H1 (cell line): Measurements from ENCODE around the gene INTS15.

Experiments used
- BCL11A ChIP-seq, 2 experiments: IDR thresholded peaks; one replicate each; pipeline ENCODE4 v1.6.1; 2011; ENCODE audit warnings: low read depth in 2 of 2, low read length in 2 of 2, mild to moderate bottlenecking in 2 of 2
- CTBP2 ChIP-seq: IDR thresholded peaks from 2 replicates; pipeline ENCODE4 v1.7.0; 2011; ENCODE audit warnings: borderline replicate concordance, mild to moderate bottlenecking, moderate library complexity, mixed read lengths, low read length; ENCODE audit not compliant: insufficient read depth, insufficient read length
- MAFK ChIP-seq: IDR thresholded peaks from 2 replicates; pipeline ENCODE4 v1.6.1; 2012; ENCODE audit warnings: low read depth, mild to moderate bottlenecking, improper control_type of control experiment, low read length
- NANOG ChIP-seq: IDR thresholded peaks from 2 replicates; pipeline ENCODE4 v1.6.1; 2011; ENCODE audit warnings: low read length, low read depth, mild to moderate bottlenecking, inconsistent platforms; ENCODE audit not compliant: insufficient read depth, poor library complexity, severe bottlenecking
- POLR2A ChIP-seq, 2 experiments: IDR thresholded peaks; 1 replicate in 1 of 2; 2 replicates in 1 of 2; pipeline ENCODE4 v1.6.1; 2011; ENCODE audit warnings: low read depth in 2 of 2, low read length in 2 of 2, mild to moderate bottlenecking in 2 of 2; ENCODE audit errors: control extremely low read depth in 1 of 2
- TAF1 ChIP-seq: IDR thresholded peaks from 2 replicates; pipeline ENCODE4 v1.6.1; 2011; ENCODE audit warnings: mild to moderate bottlenecking, low read depth, low read length
- TF ChIP-seq, protein P1 (sequence below), 3 experiments: IDR thresholded peaks; 1 replicate in 2 of 3; 2 replicates in 1 of 3; pipeline versions ENCODE4 v1.5.1 to v1.6.1; 2011; ENCODE audit warnings: low read length in 3 of 3, mild to moderate bottlenecking in 3 of 3, inconsistent platforms in 2 of 3, low read depth in 1 of 3, moderate library complexity in 1 of 3; ENCODE audit not compliant: insufficient read depth in 1 of 3; ENCODE audit errors: control extremely low read depth in 1 of 3

DNA sequence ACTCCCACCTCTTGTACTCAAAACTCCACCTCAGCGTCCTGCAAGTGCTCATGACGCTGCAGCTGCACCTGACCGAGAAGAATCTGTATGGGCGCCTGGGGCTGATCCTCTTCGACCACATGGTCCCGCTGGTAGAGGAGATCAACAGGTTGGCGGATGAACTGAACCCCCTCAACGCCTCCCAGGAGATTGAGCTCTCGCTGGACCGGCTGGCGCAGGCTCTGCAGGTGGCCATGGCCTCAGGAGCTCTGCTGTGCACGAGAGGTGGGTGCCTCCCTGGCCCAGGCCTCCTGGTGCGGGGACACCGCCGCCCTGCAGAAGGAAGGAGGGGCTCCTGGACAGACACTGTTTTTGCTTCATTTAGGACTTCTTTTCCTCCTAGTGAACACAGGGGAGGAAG, 10.3 kb downstream of the INTS15 start:
- TF ChIP-seq BCL11A (IDR thresholded peaks at IDR 0.05; ENCODE audit: low read depth in 2 of 2, low read length in 2 of 2) (no peak), TAF1 (no peak), POLR2A (IDR thresholded peaks at IDR 0.05; ENCODE audit: control extremely low read depth in 1 of 2, low read depth in 2 of 2, low read length in 2 of 2) (no peak), NANOG (no peak), MAFK (no peak), CTBP2 (no peak)
- TF ChIP-seq, protein P1, sequence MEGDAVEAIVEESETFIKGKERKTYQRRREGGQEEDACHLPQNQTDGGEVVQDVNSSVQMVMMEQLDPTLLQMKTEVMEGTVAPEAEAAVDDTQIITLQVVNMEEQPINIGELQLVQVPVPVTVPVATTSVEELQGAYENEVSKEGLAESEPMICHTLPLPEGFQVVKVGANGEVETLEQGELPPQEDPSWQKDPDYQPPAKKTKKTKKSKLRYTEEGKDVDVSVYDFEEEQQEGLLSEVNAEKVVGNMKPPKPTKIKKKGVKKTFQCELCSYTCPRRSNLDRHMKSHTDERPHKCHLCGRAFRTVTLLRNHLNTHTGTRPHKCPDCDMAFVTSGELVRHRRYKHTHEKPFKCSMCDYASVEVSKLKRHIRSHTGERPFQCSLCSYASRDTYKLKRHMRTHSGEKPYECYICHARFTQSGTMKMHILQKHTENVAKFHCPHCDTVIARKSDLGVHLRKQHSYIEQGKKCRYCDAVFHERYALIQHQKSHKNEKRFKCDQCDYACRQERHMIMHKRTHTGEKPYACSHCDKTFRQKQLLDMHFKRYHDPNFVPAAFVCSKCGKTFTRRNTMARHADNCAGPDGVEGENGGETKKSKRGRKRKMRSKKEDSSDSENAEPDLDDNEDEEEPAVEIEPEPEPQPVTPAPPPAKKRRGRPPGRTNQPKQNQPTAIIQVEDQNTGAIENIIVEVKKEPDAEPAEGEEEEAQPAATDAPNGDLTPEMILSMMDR (IDR thresholded peaks at IDR 0.05; ENCODE audit: control extremely low read depth in 1 of 3, insufficient read depth in 1 of 3, low read depth in 1 of 3, low read length in 3 of 3), result no peak
